Hepatocyte (in vitro differentiated cells): ENCODE results near the gene RMDN2.

Experiments used
- CTCF ChIP-seq: fragments of 200-600 bp; sonication (generic); IDR thresholded peaks from 2 replicates; pipeline ENCODE4 v1.5.1; 2016; ENCODE audit warnings: antibody characterized with exemption, mild to moderate bottlenecking; ENCODE audit not compliant: poor library complexity
- EZH2phosphoT487 ChIP-seq: fragments of 200-600 bp; sonication (generic); IDR thresholded peaks from one replicate; pipeline ENCODE4 v1.6.1; 2018; ENCODE audit warnings: antibody characterized with exemption, mild to moderate bottlenecking, low read depth, moderate library complexity; ENCODE audit not compliant: unreplicated experiment, severe bottlenecking

GRCh38 chr2:37875403-37875906 is 49.6 kb upstream of the RMDN2 start:
- TF ChIP-seq CTCF, result no peak
- TF ChIP-seq EZH2phosphoT487, result no peak
